ENCODE data around the gene SAFB.

DNA sequence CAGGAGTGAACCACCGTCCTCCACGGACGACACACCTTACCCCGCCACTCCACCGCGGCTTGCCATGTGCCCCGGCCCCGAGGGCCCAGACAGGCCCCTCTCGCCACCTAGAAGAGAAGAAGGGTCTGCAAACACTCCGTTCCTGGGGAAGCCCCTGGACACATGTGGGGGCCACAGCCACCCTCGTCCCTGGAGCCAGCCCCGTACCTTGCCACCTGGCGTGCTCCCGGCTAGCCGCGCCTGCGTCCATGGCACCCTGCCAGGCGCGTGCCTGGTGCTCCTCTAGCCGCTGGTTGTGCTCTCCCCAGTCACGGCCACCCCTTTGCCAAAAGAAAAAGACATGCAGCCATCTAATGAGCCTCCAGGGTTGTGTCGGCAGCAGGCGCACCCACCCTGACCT lies 35.2 kb upstream of the SAFB start:
- TF ChIP-seq CTCF (IDR thresholded peaks at IDR 0.05) (no peak), POLR2A (IDR thresholded peaks at IDR 0.05) (no peak)

Data from testis (tissue), 2 donors.